Fibroblast of skin of back (primary cell): ENCODE measurements around the gene RERE.

Source experiments
- DNase-seq: peaks from one replicate; pipeline ENCODE4 v3.0.0-alpha.2; 2013

The RERE gene

DNA sequence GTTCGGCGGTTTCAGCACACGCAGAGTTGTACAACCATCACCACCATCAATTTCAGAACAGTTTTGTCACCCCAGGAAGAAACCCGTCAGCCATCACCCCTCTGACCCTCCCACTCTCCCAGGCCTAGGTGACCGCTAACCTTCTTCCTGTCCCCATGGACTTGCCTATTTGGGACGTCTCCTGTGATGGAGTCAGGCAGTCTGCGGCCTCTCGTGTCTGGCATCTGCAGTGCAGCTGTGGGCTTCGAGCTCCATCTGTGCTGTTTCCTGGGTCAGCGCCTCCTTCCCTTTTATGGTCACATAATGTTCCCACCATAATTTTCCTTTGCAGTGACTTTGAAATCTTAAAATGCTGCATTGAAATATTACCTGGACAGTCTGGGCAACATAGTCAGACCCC is 475.1 kb downstream of the RERE start:
- peak; percentile 80 for DNase-seq

DNA sequence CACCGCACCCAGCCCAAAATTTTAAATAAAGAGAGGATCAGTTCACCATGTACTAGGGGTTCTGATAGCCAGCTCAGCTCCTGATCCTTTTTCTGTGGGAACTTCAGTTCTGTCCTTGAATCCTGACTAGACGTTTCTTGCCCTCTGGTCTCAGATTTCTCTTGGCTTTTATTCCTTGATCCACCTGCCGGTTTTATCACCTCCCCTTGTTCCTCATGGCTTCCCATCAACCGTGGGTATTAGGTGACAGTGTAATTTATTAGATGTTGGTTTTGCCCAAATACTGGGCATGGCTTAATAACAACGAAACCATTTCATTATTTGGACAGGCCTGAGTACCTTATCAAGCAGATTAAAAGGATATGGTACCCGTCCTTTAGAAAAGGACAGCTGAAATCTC is 477.0 kb downstream of the RERE start:
- DNase-seq = no peak

DNA sequence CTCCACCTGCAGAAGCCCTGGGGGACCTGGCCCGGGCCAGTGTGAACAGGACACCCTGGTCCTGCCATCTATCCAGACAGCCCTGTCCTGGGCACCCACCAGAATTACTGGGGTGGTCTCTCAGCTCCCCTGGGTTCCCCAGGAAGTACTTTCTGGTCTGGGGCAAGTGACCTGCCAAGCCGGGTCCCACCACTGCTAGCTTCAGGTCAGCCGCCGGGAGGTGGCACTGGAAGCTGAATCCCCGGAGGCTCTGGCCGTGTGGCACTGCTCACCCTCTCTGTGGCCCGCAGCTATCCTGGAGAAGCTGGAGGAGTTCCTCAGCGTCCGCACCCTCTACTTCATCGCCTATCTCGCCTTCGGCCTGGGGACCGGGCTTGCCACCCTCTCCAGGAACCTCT is 478.2 kb downstream of the RERE start:
- no peak for DNase-seq

DNA sequence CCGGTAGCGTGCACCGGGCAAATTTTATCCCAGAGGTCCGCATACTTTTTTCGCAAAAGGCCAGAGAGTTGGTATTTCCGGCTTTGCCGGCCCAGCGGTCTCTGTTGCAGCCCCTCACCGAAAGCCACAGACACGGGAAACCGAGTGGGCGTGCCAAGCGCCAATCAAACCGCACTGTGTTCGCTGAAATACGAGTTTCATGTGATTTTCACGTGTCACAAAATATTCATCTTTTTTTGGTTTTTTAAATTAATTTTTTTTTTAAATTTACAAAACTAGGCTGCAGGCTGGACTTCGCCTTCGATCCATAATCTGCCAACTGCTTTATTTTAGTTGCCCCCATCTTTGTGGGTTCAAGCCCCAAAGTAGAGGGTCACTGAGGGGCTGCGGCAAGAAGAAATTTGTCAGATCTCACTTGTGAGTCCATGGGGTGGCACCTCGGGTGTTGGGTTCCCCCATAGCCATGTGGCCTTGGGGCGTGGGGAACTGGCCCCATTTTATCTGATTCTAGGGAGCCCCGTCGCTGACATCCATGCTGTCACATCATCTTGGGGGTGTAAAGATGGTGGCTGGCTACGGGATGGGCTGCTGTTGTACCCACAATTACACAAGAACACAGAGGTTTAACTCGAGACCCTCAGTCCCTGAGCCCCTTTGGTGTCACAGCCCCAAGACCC is 478.8 kb downstream of the RERE start:
- DNase-seq = no peak

DNA sequence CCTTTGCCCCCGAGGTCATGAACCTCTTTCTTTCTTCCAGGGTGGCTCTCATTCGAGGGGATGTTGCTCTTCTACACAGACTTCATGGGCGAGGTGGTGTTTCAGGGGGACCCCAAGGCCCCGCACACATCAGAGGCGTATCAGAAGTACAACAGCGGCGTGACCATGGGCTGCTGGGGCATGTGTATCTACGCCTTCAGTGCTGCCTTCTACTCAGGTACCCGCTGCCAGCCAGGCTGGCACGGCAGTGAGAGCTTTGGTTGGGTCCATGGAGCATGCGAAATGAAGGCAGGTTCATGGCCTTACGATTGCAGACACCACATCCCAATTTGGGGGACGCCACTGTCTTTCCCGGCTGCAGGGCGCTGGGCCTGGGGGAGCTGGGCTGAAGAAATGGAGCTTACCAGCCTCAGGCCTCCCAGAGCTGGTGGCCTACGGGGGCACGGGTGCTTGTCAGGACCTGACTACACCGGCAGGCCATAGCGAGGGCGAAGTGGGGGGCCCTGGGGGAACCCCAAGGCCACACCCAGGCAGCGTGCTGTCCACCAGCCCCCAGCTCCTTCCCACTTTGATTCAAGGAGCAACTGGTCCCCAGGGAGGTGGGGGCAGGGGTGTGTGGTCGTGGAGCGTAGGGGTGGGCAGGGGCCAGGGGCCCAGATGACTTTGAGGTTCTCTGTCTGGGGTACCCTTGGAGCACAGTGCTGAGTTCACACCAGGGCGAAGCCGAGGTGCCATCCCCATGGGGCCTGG is 479.5 kb downstream of the RERE start:
- no peak for DNase-seq

DNA sequence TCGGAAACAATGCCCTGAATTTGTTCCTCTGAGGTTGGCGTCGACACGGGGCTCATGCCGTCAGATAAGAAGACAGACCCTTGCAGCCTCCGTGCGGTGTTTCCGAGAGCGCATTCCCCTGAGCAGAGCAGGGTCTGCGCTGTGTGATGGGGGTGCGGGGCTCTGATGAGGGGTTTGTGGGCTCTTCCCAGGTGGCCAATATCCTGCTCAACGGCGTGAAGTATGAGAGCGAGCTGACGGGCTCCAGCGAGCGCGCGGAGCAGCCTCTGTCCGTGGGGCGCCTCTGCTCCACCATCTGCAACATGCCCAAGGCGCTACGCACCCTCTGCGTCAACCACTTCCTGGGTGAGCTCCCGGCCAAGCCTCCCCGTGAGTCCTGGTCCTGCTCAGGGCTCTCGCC is 482.2 kb downstream of the RERE start:
- DNase-seq = no peak

DNA sequence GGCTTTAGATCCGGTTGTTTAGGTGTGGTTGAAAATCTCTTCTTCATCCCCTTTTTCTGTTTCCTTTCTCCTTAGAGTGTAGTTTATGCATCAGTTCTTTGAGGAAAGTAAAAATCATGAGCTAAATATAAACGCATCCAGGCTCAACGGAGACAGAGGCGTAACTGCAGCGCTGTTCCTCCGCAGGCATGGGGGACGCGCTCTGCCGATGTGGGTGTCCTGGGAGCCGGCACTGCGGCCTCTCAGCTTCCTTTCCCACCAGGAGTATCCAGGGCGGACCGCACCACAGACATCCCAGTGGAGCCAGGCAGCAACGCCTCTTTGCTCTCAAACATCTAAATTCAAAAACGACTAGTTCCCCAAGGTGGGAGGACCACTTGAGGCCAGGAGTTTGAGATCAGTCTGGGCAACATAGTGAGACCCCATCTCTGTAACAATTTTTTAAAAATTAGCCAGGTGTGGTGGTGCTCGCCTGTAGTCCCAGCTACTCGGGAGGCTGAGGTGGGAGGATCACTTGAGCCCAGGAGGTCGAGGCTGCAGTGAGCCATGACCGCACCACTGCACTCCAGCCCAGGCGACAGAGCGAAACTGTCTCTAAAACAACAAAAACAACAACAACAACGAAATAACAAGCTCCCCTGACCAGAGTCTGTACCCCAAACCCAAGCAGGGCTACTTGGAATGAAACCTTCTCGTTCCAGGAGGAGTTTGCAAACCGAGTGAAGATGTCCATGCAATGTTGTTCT is 483.2 kb downstream of the RERE start:
- no peak for DNase-seq

DNA sequence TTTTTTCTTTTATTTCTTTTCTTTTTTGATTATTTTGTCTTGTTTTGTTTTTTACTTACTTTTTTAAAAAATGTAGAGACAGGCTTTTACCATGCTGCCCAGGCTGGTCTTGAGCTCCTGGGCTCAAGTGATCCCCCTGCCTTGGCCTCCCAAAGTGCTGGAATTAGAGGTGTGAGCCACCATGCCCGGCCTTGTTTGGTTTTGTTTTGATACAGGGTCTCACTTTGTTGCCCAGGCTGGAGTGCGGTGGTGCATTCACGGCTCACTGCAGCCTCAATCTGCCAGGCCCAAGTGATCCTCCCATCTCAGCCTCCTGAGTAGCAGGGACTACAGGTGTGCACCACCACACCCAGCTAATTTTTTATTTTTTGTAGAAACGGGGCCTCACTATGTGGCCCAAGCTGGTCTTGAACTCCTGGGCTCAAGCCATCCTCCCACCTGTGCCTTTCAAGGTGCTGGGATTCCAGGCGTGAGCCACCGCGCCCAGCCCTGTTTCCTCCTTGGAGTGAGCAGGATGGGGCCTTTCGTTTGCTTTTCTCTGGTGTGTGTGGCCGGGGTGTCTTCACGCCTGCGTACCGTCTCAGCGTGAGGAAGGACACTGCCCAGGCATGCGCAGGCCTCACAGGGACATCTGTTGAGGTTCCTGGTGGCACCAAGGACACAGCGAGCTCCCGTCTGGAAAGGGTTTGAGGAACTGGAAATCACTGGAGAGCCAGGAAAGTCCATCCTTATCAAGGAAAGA is 484.0 kb downstream of the RERE start:
- DNase-seq = no peak

DNA sequence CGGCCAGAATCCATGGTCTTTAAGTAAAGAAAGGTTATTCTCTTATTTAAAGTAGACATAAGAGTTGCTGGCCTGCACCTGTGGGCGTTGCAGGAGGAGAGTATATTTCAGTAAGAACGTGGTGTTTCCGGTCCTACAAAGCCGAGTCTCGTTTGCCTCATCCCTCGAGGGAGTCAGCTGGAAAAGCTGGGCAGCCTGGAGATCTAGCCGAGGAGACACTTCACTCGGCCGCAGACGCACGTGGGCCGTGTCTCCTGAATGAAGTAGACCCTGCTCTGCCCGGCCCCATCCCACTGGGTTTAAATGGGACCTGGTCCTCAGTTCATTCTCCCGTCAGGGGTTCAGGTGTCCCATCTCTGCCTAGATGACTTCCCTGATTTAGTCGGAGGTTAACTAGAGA is 484.6 kb downstream of the RERE start:
- DNase-seq = no peak

DNA sequence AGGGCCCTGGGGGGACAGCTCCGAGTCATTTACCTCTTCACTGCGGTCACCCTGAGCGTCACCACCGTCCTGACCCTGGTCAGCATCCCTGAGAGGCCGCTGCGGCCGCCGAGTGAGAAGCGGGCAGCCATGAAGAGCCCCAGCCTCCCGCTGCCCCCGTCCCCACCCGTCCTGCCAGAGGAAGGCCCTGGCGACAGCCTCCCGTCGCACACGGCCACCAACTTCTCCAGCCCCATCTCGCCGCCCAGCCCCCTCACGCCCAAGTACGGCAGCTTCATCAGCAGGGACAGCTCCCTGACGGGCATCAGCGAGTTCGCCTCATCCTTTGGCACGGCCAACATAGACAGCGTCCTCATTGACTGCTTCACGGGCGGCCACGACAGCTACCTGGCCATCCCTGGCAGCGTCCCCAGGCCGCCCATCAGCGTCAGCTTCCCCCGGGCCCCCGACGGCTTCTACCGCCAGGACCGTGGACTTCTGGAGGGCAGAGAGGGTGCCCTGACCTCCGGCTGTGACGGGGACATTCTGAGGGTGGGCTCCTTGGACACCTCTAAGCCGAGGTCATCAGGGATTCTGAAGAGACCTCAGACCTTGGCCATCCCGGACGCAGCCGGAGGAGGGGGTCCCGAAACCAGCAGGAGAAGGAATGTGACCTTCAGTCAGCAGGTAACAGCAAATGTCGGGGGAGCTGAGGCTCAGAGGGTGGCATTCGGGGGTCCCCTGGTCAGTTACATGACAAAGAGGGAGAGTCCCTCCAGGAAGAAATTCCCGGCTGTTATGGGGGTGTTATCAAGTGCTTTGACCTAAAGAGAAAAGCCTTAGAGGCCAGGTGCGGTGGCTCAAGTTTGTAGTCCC is 486.9 kb downstream of the RERE start:
- no peak for DNase-seq

DNA sequence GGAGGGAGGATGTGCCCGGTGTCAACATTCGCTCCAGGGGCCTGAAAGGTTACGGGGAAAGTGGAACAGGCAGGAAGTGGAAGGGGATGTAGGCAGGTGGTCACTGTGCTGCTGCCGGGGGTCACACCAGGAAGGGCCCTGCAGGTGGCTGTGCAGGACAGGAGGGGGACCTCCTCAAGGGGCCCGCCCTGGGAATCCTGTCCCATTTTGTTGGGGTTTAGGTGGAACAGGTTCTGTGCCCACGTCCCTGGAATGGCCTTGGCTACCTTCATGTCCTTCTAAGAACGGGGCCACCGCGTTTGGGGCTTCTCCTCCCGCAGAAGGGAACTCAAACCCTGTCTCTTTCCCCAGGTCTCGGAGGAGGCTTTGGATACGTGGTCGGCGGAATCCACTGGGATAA is 487.6 kb downstream of the RERE start:
- DNase-seq = no peak

DNA sequence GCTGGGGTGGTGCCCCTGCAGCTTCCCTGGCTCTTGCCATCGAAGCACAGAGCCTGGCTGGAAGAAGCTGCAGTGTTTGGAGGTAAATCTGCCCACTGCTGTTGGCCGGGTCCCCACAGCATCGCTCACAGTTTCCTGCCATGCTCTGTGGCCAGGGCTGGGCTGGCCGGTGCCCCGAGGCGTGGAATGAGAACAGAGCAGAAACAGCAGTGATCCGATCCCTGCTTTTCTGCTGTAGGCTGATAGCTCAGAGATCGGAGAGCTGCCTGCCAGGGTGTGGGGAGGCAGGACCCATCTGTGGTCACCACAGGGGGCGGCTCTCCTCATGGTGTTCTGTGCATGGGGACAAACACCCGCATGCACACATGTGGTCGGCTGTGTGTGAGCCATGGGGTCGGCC is 488.0 kb downstream of the RERE start:
- DNase-seq = no peak

DNA sequence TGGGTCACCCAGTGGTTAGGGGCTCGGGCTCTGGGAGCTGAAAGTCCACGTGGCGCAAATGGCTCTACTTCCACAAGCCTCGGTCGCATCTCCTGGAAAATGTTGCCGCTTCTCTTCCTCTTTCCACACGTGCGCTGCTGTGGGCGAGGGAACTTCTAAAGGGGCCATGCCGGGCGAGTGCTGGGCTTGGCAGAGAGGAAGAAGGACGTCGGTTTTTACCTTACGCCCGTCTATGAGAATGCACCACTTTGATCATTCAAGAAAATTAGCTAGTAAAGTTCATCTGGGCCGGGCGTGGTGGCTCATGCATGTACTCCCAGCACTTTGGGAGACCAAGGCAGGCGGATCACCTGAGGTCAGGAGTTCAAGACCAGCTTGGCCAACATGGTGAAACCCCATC is 489.2 kb downstream of the RERE start:
- DNase-seq = no peak

DNA sequence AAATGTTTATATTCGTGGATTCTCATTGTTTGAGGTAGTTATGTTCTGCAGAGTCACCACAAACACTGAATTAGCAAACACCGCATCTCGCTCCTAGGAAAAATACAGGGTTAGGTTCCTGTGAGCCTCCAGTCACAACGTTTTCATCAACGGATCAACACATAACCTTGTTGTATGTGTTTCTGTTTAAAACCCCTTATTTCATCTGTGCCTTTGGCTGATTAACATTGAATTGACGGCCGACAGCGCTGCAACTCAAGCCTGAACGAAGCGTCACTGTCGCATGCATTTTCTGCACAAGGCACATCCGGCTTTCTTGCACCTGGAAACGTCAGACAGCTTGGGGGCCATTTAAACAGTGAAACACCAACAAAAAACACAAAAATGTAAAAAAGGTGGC is 491.2 kb downstream of the RERE start:
- no peak for DNase-seq

DNA sequence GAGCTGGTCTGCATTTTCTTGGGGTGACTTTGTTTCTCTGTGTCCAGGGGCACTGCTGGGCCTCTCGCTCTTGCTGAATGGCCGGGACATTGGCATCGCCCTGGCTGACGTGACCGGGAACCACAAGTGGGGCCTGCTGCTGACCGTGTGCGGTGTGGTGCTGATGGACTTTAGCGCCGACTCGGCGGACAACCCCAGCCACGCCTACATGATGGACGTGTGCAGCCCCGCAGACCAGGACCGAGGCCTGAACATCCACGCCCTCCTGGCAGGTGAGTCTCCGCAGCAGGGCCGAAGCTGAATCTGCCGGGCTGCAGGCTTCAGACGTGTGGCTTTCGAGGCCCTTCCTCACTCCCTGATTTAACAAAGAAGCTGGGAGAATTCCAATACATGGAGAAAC is 491.7 kb downstream of the RERE start:
- DNase-seq = no peak

DNA sequence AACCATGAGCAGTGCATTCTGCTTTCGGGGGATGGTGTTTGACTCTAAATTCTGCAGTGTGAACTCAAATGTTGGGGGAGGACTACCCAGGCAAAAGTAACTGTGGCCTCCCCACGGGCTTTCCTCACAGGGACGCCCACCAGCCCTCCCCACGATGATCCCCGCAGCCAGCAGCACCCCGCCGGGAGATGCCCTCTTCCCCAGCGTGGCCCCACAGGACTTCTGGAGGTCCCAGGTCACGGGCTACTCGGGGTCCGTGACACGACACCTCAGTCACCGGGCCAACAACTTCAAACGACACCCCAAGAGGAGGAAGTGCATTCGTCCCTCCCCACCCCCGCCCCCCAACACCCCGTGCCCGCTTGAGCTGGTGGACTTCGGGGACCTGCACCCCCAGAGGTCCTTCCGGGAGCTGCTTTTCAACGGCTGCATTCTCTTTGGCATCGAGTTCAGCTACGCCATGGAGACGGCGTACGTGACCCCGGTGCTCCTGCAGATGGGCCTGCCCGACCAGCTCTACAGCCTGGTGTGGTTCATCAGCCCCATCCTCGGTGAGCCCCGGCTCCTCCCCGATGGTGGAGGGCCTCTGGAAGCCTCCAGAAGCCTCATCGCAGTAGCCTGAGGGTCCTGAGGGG is 493.1 kb downstream of the RERE start:
- DNase-seq = no peak

DNA sequence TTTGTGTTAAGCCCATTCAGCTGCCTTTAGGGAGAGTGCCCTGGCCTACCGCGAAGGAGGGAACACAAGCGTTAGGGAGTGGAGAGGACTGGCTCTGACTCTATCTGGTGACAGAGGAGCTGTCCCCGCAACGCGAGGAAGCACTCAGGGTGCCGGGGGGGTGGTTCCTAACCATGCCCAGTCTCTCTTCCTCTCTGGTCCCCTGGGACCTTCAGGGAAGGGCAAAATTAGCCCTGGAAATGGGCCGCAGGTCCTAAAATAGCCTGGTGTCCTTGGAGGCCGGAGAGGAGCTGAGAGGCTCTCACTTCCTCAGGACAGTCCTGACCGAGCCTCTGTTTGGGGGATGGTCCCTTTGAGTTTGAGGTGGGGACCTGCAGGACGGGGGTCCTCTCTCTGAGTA is 493.7 kb downstream of the RERE start:
- peak; percentile 25 for DNase-seq

DNA sequence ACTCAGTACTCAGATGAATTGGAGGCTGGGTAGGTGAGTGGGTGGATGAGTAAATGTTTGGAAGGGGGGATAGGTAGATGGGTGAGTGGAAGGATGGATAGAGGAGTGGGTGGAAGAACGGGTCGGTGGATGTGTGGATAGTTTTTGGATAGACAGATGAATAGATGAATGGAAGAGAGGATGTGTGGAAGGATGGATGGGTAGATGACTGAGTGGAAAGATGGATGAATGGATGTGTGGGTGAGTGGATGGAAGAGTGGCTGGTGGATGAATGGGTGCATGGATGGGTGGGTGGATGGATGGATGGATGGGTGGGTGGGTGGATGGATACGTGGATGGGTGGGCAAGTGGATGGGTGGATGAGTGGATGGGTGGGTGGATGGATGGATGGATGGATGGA is 495.8 kb downstream of the RERE start:
- DNase-seq = no peak

DNA sequence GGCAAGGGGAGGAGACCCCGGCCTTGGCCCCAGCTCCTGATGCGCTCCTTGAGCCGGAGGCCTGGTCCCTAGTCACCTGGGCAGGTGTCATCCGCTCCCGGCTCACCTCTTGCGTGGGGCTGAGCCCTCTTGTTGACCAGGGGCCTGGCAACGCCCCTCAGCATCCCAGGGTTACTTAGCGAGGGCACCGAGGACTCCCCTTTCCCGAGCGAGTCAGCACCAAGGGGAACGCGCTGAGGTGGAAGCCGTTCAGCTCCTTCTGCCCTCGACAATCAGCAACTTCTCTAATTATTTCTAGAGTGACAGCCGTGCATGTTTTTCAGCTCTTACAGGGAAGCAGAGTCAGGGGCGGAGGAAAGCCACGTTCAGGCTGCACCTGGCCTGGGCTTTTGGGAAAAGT is 499.0 kb downstream of the RERE start:
- no peak for DNase-seq

DNA sequence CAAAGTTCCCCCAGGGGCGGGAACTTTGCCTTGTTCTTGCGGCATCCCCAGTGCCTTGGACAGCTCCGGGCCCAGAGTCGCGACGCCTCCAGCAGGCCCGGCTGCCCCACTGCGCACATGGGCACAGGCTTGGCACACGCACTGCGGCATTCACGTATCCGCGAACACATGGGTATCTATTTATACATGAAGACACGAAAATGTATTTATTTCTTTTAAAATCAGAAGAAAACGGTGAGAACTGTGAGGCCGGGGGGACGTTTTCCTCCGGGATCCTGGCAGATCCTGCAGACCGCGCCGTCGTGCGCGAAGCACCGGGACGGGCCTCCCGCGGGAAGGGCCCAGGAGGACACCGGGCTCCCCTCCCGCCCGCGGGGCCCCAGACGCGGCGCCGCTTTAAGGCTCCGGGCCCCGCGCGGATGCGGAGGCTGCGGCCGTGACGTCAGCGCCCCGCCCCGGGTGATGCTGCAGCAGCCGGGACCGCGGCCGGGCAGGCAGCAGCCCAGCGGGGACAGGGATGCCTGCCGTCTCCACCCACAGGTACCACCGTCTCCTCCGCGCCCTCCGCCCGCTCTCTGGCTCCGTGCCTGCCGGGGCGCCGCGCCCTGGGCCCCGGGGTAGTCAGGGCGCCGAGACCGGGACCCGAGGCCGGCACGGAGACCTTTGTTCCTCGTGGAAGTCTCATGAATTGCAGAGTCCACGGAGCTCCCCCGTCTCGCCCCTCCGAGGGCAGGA is 499.6 kb downstream of the RERE start, which contains the start of gene SLC45A1:
SLC45A1 (plus strand) TSS at position 468 of the 735 bp plus-strand sequence. CDS start 6,216 bp downstream, outside the sequence.
- peak; percentile 67 for DNase-seq
